Caco-2 (cell line): ENCODE results near the gene ADAMTSL1. TPM values are rescaled to one million over a fixed set of nuclear protein-coding genes. Genes with fewer than 3 reads are reported as not detected.

ENCODE experiments used
- BruUV-seq: library from RNA; stranded (reverse); fragments of 400-500 nt; replicated peaks from 2 replicates; lab custom pipeline; 2021; lab: Mats Ljungman, UMichigan
- CTCF ChIA-PET: fragments of 300-600 bp; sonication (Branson Sonifier 250); formaldehyde crosslinking; loops from one replicate; lab custom pipeline; 2022; ENCODE audit warnings: antibody characterized with exemption; lab: Charles Lee
- POLR2A ChIA-PET: fragments of 300-600 bp; sonication (Branson Sonifier 250); formaldehyde crosslinking; loops from one replicate; lab custom pipeline; 2022; ENCODE audit warnings: antibody characterized with exemption; lab: Charles Lee
- DNase-seq, 2 experiments: peaks; one replicate each; pipeline versions ENCODE4 v3.0.0 to v3.0.0-alpha.2; 2020 to 2022
- H3K27me3 ChIP-seq: replicated peaks from 2 replicates; pipeline ENCODE4 v1.6.0; 2011; ENCODE audit warnings: low read length; ENCODE audit not compliant: control insufficient read depth, insufficient read depth
- H3K36me3 ChIP-seq: 2 replicates; pipeline ENCODE4 v1.5.1; 2011; ENCODE audit warnings: low read length; ENCODE audit not compliant: control insufficient read depth, insufficient read depth
- H3K4me1 ChIP-seq: fragments of 250-450 bp; sonication (Bioruptor Pico); 2 replicates; pipeline ENCODE4 v1.5.1; 2020; ENCODE audit warnings: mild to moderate bottlenecking
- H3K4me3 ChIP-seq: 2 replicates; pipeline ENCODE4 v1.5.1; 2011; ENCODE audit warnings: low read depth, mild to moderate bottlenecking, control low read depth, low read length
- H3K9me3 ChIP-seq: fragments of 250-450 bp; sonication (Bioruptor Pico); 2 replicates; pipeline ENCODE4 v1.5.1; 2020; ENCODE audit warnings: mild to moderate bottlenecking, moderate library complexity
- H3K27ac Mint-ChIP-seq: one replicate; pipeline ENCODE4 v1.8.0; 2022; ENCODE audit warnings: mixed read lengths; ENCODE audit not compliant: unreplicated experiment
- H3K27me3 Mint-ChIP-seq: one replicate; pipeline ENCODE4 v1.8.0; 2022; ENCODE audit warnings: mixed read lengths; ENCODE audit not compliant: insufficient read depth, unreplicated experiment
- H3K36me3 Mint-ChIP-seq: one replicate; pipeline ENCODE4 v1.8.0; 2022; ENCODE audit warnings: mild to moderate bottlenecking, mixed read lengths; ENCODE audit not compliant: insufficient read depth, unreplicated experiment
- H3K4me1 Mint-ChIP-seq: one replicate; pipeline ENCODE4 v1.8.0; 2022; ENCODE audit warnings: low read depth, mixed read lengths; ENCODE audit not compliant: unreplicated experiment
- H3K4me3 Mint-ChIP-seq: one replicate; pipeline ENCODE4 v1.8.0; 2022; ENCODE audit warnings: mild to moderate bottlenecking, moderate library complexity, mixed read lengths; ENCODE audit not compliant: unreplicated experiment
- H3K9me3 Mint-ChIP-seq: one replicate; pipeline ENCODE4 v1.8.0; 2022; ENCODE audit warnings: mixed read lengths; ENCODE audit not compliant: unreplicated experiment
- intact Hi-C: fragments of 100-400 bp; cut with micrococcal nuclease; formaldehyde crosslinking; loops from one replicate; pipeline ENCODE4 v1.10.0; 2022; ENCODE audit not compliant: unreplicated experiment
- total RNA-seq: library from RNA; stranded (reverse); gene quantifications from 2 replicates; pipeline ENCODE4 v1.2.3, GENCODE V29; 2022
- TF ChIP-seq, protein P1 (sequence below), 2 experiments: fragments of 200-600 bp in 1 of 2; IDR thresholded peaks; 1 replicate in 1 of 2; 2 replicates in 1 of 2; pipeline versions ENCODE4 v1.5.1 to v1.8.0; 2011 to 2022; ENCODE audit warnings: antibody characterized with exemption in 1 of 2, control low read depth in 1 of 2, inconsistent platforms in 1 of 2, low read depth in 1 of 2, low read length in 1 of 2, mild to moderate bottlenecking in 1 of 2, moderate library complexity in 1 of 2; ENCODE audit not compliant: insufficient read depth in 1 of 2, severe bottlenecking in 1 of 2, unreplicated experiment in 1 of 2

Gene ADAMTSL1
- total RNA-seq, 1 experiment from 2014 or later: not detected

- CTCF ChIA-PET: no interaction called here
- H3K9me3 Mint-ChIP-seq: no peaks in the 10 kb centered on the region
- no peak overlapping the region for H3K4me3 ChIP-seq
- no peaks in the 10 kb centered on the region for H3K4me1 Mint-ChIP-seq
- TF ChIP-seq, protein P1, sequence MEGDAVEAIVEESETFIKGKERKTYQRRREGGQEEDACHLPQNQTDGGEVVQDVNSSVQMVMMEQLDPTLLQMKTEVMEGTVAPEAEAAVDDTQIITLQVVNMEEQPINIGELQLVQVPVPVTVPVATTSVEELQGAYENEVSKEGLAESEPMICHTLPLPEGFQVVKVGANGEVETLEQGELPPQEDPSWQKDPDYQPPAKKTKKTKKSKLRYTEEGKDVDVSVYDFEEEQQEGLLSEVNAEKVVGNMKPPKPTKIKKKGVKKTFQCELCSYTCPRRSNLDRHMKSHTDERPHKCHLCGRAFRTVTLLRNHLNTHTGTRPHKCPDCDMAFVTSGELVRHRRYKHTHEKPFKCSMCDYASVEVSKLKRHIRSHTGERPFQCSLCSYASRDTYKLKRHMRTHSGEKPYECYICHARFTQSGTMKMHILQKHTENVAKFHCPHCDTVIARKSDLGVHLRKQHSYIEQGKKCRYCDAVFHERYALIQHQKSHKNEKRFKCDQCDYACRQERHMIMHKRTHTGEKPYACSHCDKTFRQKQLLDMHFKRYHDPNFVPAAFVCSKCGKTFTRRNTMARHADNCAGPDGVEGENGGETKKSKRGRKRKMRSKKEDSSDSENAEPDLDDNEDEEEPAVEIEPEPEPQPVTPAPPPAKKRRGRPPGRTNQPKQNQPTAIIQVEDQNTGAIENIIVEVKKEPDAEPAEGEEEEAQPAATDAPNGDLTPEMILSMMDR (IDR thresholded peaks at IDR 0.05; ENCODE audit: insufficient read depth in 1 of 2, low read depth in 1 of 2, low read length in 1 of 2, severe bottlenecking in 1 of 2, unreplicated experiment in 1 of 2): no peak
- POLR2A ChIA-PET: no interaction called here
- H3K4me3 Mint-ChIP-seq: no peak overlapping the region
- no peaks in the 10 kb centered on the region for H3K4me1 ChIP-seq
- BruUV-seq: no TSS peak
- no peak overlapping the region for H3K27ac Mint-ChIP-seq
- H3K27me3 Mint-ChIP-seq: peaks cover 3% of the 10 kb centered on the region
- intact Hi-C loops: no loop called here
- no peaks in the 10 kb centered on the region for H3K27me3 ChIP-seq
- no peaks in the 10 kb centered on the region for H3K36me3 Mint-ChIP-seq
- DNase-seq: no peak
- no peaks in the 10 kb centered on the region for H3K9me3 ChIP-seq
- H3K36me3 ChIP-seq: no peaks in the 10 kb centered on the region
Observed at GRCh38 chr9:18441261-18441660, 32.7 kb upstream of the ADAMTSL1 start.

DNA sequence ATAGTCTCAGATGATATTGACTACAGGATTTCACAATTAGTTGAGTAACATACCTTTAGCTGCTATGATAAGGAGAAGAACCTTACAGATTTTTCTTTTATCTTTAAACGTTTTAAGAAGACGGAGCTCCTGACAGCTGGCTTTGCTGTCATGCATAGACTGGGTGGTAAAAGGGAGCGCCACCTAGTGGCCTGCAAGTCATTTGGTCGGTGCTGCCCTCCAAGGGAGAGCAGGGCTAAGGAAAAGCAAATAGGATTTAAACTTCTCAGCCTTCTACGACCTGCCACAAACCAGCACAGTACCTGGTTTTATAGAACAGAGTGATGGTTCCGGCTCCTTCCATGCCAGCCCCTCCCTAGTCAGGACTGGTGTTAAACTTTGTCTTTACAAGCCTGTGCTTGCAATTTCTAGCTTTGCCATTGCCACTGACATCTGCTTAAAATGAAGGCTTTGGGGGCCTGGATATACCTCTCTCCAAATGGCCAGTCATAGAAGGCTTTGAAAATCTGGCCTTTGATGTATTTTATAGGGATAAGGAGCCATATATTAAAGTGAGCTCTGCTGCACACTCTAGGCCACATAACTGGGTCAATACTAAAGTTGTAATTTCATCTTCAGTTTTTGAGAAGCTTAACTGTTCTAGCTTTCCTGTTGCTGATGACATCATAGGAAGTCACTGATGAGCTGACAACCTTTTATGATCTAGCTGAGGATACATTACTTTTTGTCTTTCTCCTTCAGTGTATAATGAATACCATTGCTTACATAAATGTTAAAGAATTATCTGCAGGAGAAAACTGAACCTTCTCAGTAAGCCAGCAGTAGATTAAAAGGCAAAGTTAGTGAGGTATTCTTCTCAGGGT lies 31.1 kb upstream of the ADAMTSL1 start:
- CTCF ChIA-PET: interaction anchor here (1.0 to 2.0 kb wide), 5 partner anchors 9 to 632 kb away, joined by 3 to 13 read pairs (median 3); no protein-coding TSS in a partner anchor

DNA sequence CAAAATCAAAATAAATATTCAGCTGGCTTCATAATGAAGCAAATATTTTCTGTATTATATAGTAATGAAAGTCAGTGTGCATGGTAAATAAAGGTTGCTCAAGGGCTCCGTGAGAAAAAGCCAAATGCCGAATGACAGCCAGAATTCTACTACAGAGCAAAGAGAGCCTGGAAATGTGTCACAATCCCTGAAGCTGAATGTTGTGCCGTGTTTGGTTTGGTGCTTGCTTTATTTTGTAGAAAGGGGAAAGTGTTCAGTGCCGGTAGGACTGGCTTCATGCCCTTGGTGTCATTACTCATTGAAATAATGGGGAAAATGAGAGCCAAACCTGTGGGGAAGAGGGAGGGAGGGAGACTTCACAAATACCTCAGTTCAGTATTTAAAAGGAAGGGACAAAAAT lies 26.8 kb upstream of the ADAMTSL1 start:
- H3K36me3 Mint-ChIP-seq: no peaks in the 10 kb centered on the region

More for the DNA sequence above, 31.1 kb upstream of the ADAMTSL1 start:
- Mint-ChIP-seq H3K27ac (no peak overlapping the region), H3K4me1 (no peaks in the 10 kb centered on the region), H3K36me3 (no peaks in the 10 kb centered on the region), H3K4me3 (no peak overlapping the region), H3K9me3 (no peaks in the 10 kb centered on the region), H3K27me3 (peaks cover 3% of the 10 kb centered on the region)
- Histone ChIP-seq H3K4me3 (no peak overlapping the region), H3K9me3 (no peaks in the 10 kb centered on the region), H3K36me3 (no peaks in the 10 kb centered on the region), H3K27me3 (no peaks in the 10 kb centered on the region), H3K4me1 (no peaks in the 10 kb centered on the region)
- DNase-seq: peak; percentile 60 to 68
- POLR2A ChIA-PET: no interaction called here
- TF ChIP-seq, protein P1 (IDR thresholded peaks at IDR 0.05; ENCODE audit: insufficient read depth in 1 of 2, low read depth in 1 of 2, low read length in 1 of 2, severe bottlenecking in 1 of 2, unreplicated experiment in 1 of 2): peak; percentile 63 to 86
- no TSS peak for BruUV-seq
- intact Hi-C loops: loop anchor here (1.0 kb wide), 1 partner anchor 188 kb away; no protein-coding TSS in a partner anchor

More for the DNA sequence above, 26.8 kb upstream of the ADAMTSL1 start:
- H3K4me1 ChIP-seq: no peaks in the 10 kb centered on the region
- Mint-ChIP-seq H3K4me1 (no peaks in the 10 kb centered on the region), H3K4me3 (no peak overlapping the region), H3K27ac (no peak overlapping the region), H3K9me3 (no peaks in the 10 kb centered on the region), H3K27me3 (no peaks in the 10 kb centered on the region)
- BruUV-seq: no TSS peak
- intact Hi-C loops: no loop called here
- H3K9me3 ChIP-seq: no peaks in the 10 kb centered on the region
- ChIA-PET POLR2A (no interaction called here), CTCF (no interaction called here)
- TF ChIP-seq, protein P1 (IDR thresholded peaks at IDR 0.05; ENCODE audit: insufficient read depth in 1 of 2, low read depth in 1 of 2, low read length in 1 of 2, severe bottlenecking in 1 of 2, unreplicated experiment in 1 of 2): no peak
- H3K27me3 ChIP-seq: no peaks in the 10 kb centered on the region
- no peak overlapping the region for H3K4me3 ChIP-seq
- DNase-seq: no peak
- H3K36me3 ChIP-seq: no peaks in the 10 kb centered on the region
